HEK293 (cell line): Measurements from ENCODE around the gene SHOC2.

Experiments used
- CTCF ChIA-PET: fragments of 350-600 bp; formaldehyde crosslinking; extraction: SDS; loops from one replicate; lab custom pipeline; 2021; ENCODE audit warnings: antibody characterized with exemption; lab: Yijun Ruan, JAX
- POLR2A ChIA-PET: fragments of 300-600 bp; formaldehyde crosslinking; extraction: SDS; loops from one replicate; lab custom pipeline; 2020; ENCODE audit warnings: antibody characterized with exemption, inconsistent platforms; lab: Yijun Ruan, JAX
- H3K27ac ChIP-seq: fragments of 200-500 bp; sonication (Bioruptor generic); 2 replicates; pipeline ENCODE4 v1.5.1; 2014; ENCODE audit warnings: low read depth, low read length, control low read depth, inconsistent platforms; ENCODE audit errors: extremely low read depth
- H3K36me3 ChIP-seq, 2 experiments: fragments of 200-500 bp in 1 of 2; sonication (Bioruptor generic) in 1 of 2; 1 replicate in 1 of 2; 2 replicates in 1 of 2; pipeline ENCODE4 v1.5.1; 2014 to 2017; ENCODE audit warnings: inconsistent platforms in 2 of 2, low read length in 2 of 2; ENCODE audit not compliant: control insufficient read depth in 2 of 2, insufficient read depth in 1 of 2
- H3K4me1 ChIP-seq: fragments of 200-500 bp; sonication (Bioruptor generic); 2 replicates; pipeline ENCODE4 v1.5.1; 2014; ENCODE audit warnings: mild to moderate bottlenecking, low read length, inconsistent platforms; ENCODE audit not compliant: control insufficient read depth, insufficient read depth
- H3K4me3 ChIP-seq: 2 replicates; pipeline ENCODE4 v1.5.1; 2011; ENCODE audit warnings: low read depth, mild to moderate bottlenecking, control low read depth, low read length, moderate library complexity
- H3K9me3 ChIP-seq: fragments of 200-500 bp; sonication (Bioruptor generic); 2 replicates; pipeline ENCODE4 v1.5.1; 2014; ENCODE audit warnings: low read depth, low read length, inconsistent platforms; ENCODE audit not compliant: control insufficient read depth, insufficient read depth
- GLIS2 ChIP-seq: fragments of 450-650 bp; formaldehyde crosslinking; IDR thresholded peaks from 2 replicates; pipeline ENCODE4 v1.5.1; 2016; ENCODE audit warnings: missing biosample characterization, missing genetic modification characterization
- HOXD13 ChIP-seq: sonication (generic); formaldehyde crosslinking; IDR thresholded peaks from 2 replicates; pipeline ENCODE4 v1.8.0; 2022; ENCODE audit warnings: missing genetic modification reagents, borderline replicate concordance
- INSM2 ChIP-seq: fragments of 450-650 bp; formaldehyde crosslinking; IDR thresholded peaks from 2 replicates; pipeline ENCODE4 v1.5.1; 2016; ENCODE audit warnings: missing biosample characterization, missing genetic modification characterization
- KLF8 ChIP-seq: fragments of 450-650 bp; formaldehyde crosslinking; IDR thresholded peaks from 2 replicates; pipeline ENCODE4 v1.5.1; 2016; ENCODE audit warnings: missing biosample characterization, missing genetic modification characterization
- PBX3 ChIP-seq: sonication (generic); formaldehyde crosslinking; IDR thresholded peaks from 2 replicates; pipeline ENCODE4 v1.8.1; 2022; ENCODE audit warnings: mild to moderate bottlenecking, moderate library complexity, missing genetic modification reagents
- PRDM6 ChIP-seq: fragments of 450-650 bp; formaldehyde crosslinking; IDR thresholded peaks from 2 replicates; pipeline ENCODE4 v1.5.1; 2017; ENCODE audit warnings: missing biosample characterization, missing genetic modification characterization
- WT1 ChIP-seq: fragments of 450-650 bp; formaldehyde crosslinking; IDR thresholded peaks from 2 replicates; pipeline ENCODE4 v1.5.1; 2016; ENCODE audit warnings: missing biosample characterization, missing genetic modification characterization
- ZBTB11 ChIP-seq: fragments of 450-650 bp; formaldehyde crosslinking; conservative IDR thresholded peaks from 2 replicates; pipeline ENCODE4 v1.5.1; 2016; ENCODE audit warnings: low read depth, missing biosample characterization, missing genetic modification characterization
- ZNF155 ChIP-seq: fragments of 450-650 bp; formaldehyde crosslinking; IDR thresholded peaks from 2 replicates; pipeline ENCODE4 v1.5.1; 2016; ENCODE audit warnings: missing biosample characterization, missing genetic modification characterization
- ZNF266 ChIP-seq: fragments of 450-650 bp; formaldehyde crosslinking; IDR thresholded peaks from 2 replicates; pipeline ENCODE4 v1.5.1; 2016; ENCODE audit warnings: missing biosample characterization, missing genetic modification characterization, low read depth
- ZNF658 ChIP-seq: fragments of 450-650 bp; formaldehyde crosslinking; IDR thresholded peaks from 2 replicates; pipeline ENCODE4; 2016; ENCODE audit warnings: missing biosample characterization, missing genetic modification characterization
- ZSCAN18 ChIP-seq: fragments of 450-650 bp; formaldehyde crosslinking; IDR thresholded peaks from 2 replicates; pipeline ENCODE4 v1.5.1; 2016; ENCODE audit warnings: missing biosample characterization, missing genetic modification characterization

SHOC2 gene

GRCh38 chr10:110946496-110946895 lies 27.1 kb downstream of the SHOC2 start (continued):
- TF ChIP-seq ZBTB11 (no peak), PRDM6 (no peak), GLIS2 (tag by site-specific recombination) (no peak)

- Histone ChIP-seq H3K9me3 (no peaks in the 10 kb centered on the region; the same call in 1 of the 2 replicates), H3K27ac (no peak overlapping the region), H3K36me3 (peaks cover 4 to 5% of the 10 kb centered on the region in 2 experiments; a peak in 2 of 3 replicates), H3K4me1 (no peaks in the 10 kb centered on the region), H3K4me3 (no peak overlapping the region)
- ChIA-PET POLR2A (interaction anchor here (0.6 kb wide), 1 partner anchor 181 kb away, joined by 3 read pairs; no protein-coding TSS in a partner anchor), CTCF (no interaction called here)
- no peak for TF ChIP-seq WT1 (tag by site-specific recombination)
Observed at GRCh38 chr10:110947061-110947595, 27.7 kb downstream of the SHOC2 start.

GRCh38 chr10:110951381-110951780 lies 32.0 kb downstream of the SHOC2 start:
- POLR2A ChIA-PET = no interaction called here
- H3K4me1 ChIP-seq = no peaks in the 10 kb centered on the region
- no peak for TF ChIP-seq ZSCAN18
- TF ChIP-seq ZNF658 (tag by site-specific recombination) = no peak
- TF ChIP-seq KLF8 (tag by site-specific recombination) = no peak
- no peak for TF ChIP-seq INSM2
- CTCF ChIA-PET = no interaction called here
- no peak overlapping the region for H3K4me3 ChIP-seq
- H3K9me3 ChIP-seq = no peaks in the 10 kb centered on the region; the same call in 1 of the 2 replicates
- no peaks in the 10 kb centered on the region; a peak in 1 of 3 replicates for H3K36me3 ChIP-seq
- H3K27ac ChIP-seq = no peak overlapping the region

GRCh38 chr10:110957606-110958005 lies 38.2 kb downstream of the SHOC2 start:
- POLR2A ChIA-PET = no interaction called here
- no peak for TF ChIP-seq ZNF266 (tag by site-specific recombination)
- no peak for TF ChIP-seq PBX3 (CRISPR knock-in tag)
- TF ChIP-seq HOXD13 = no peak
- TF ChIP-seq ZNF155 = no peak
- CTCF ChIA-PET = no interaction called here
- H3K27ac ChIP-seq = no peak overlapping the region
- no peaks in the 10 kb centered on the region for H3K9me3 ChIP-seq
- no peak overlapping the region for H3K4me3 ChIP-seq
- no peaks in the 10 kb centered on the region for H3K4me1 ChIP-seq
- no peaks in the 10 kb centered on the region for H3K36me3 ChIP-seq
